ENCODE measurements around the gene EXT2. TPM values are rescaled to one million over a fixed set of nuclear protein-coding genes. Genes with fewer than 3 reads are reported as not detected.

The EXT2 gene
- 78.6 TPM for total RNA-seq

DNA sequence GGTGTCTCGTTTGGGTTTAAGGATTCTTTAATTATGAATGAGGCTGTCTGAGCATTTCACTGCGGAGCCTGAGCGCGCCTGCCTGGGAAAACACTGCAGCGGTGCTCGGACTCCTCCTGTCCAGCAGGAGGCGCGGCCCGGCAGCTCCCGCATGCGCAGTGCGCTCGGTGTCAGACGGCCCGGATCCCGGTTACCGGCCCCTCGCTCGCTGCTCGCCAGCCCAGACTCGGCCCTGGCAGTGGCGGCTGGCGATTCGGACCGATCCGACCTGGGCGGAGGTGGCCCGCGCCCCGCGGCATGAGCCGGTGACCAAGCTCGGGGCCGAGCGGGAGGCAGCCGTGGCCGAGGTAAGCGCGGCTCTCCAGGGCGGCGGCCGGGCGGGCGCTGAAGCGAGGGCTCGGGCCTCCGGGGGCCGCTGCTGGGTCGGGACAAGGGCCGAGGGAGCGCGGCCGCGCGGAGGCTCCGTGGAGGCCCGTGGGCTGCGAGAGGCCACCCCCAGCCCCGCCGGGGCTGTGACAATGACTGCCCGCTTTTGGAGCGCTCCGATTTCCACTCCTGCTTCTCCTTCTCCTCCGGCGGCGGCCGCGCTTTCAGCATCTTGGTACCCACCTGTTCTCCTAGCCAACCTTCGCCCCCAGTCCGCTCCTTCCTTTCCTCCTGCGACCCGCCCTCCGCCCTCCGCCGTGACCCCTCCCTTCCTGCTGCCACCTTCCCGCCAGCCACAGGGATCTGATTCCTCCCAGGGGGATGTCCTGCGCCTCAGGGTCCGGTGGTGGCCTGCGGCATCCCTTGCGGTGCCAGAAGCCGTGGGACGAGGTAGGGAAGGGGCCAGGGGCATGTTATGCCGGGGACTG lies at the start of gene EXT2:
Gene EXT2 (plus strand): TSS at position 173 of the 854 bp plus-strand sequence. CDS start 12,035 bp downstream, outside the sequence.
- intact Hi-C loops (cut with DNase I): no loop called here
- Histone ChIP-seq H3K4me3 (peak within 1 kb of the TSS; percentile 86 to 93), H3K27ac (peak within 1 kb of the TSS; percentile 87), H3K4me1 (peaks cover 28% of the 10 kb centered on the region), H3K36me3 (no peaks in the 10 kb centered on the region), H3K27me3 (no peaks in the 10 kb centered on the region), H3K9me3 (no peaks in the 10 kb centered on the region)
- TF ChIP-seq POLR2A (IDR thresholded peaks at IDR 0.05) (peak in 1 of 2 donors; percentile 8), POLR2AphosphoS5 (IDR thresholded peaks at IDR 0.05; ENCODE audit: insufficient read depth in 1 of 2, low read depth in 1 of 2) (peak; percentile 30 to 69), CTCF (IDR thresholded peaks at IDR 0.05) (peak; percentile 84 to 86 (median 84))
- no peak for DNase-seq (ENCODE audit: extremely low spot score in 2 of 2)

DNA sequence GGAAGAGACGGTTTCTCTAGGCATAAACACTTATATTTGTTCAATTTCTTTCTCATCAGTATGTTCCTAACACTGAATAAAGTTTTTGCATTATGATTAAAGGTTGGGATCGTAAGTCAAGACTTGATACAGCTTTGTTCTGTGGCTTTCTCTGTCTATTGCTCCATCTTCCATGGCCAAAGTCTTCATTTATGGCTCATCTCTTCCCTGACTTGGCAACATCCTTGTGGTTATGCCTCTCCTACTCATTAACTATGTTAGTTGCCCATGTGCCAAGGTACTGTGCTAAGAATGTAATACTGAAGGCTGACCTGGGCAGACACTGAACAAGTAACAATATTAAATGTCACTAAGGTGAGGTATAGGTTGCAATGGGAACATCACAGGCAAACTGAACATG lies 49.3 kb upstream of the EXT2 start:
- H3K36me3 ChIP-seq: no peaks in the 10 kb centered on the region
- TF ChIP-seq POLR2A (IDR thresholded peaks at IDR 0.05) (no peak), POLR2AphosphoS5 (IDR thresholded peaks at IDR 0.05; ENCODE audit: insufficient read depth in 1 of 2, low read depth in 1 of 2) (no peak), CTCF (IDR thresholded peaks at IDR 0.05) (no peak)
- intact Hi-C loops (cut with DNase I): no loop called here
- no peaks in the 10 kb centered on the region for H3K9me3 ChIP-seq
- no peaks in the 10 kb centered on the region for H3K27me3 ChIP-seq
- no peak overlapping the region for H3K4me3 ChIP-seq
- H3K27ac ChIP-seq: no peak overlapping the region
- no peaks in the 10 kb centered on the region for H3K4me1 ChIP-seq
- peak in 1 of 2 donors; percentile 8 for DNase-seq (ENCODE audit: extremely low spot score in 2 of 2)

DNA sequence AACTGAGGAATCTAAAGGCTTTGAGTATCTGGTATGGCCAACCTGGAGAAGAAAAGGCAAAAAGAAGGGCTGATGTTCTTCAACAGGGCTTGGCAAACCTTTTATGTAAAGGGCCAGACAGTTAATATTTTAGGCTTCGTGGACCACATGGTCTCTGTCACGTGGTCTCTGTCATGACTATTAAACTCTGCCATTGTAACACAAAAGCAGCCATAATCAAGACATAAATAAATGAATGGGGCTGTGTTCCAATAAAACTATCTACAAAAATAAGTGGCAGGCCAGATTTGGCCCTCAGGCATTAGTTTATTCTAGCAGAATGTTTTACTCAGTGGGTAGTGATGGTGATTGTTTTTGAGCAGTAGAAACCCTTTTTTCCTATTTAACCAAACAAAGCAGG lies 48.2 kb upstream of the EXT2 start:
- H3K27me3 ChIP-seq: no peaks in the 10 kb centered on the region
- no peaks in the 10 kb centered on the region for H3K36me3 ChIP-seq
- intact Hi-C loops (cut with DNase I): loop anchor here (1.0 kb wide), 1 partner anchor 45 kb away; no protein-coding TSS in a partner anchor
- H3K4me1 ChIP-seq: no peaks in the 10 kb centered on the region
- TF ChIP-seq POLR2A (IDR thresholded peaks at IDR 0.05): no peak
- no peak for TF ChIP-seq CTCF (IDR thresholded peaks at IDR 0.05)
- TF ChIP-seq POLR2AphosphoS5 (IDR thresholded peaks at IDR 0.05; ENCODE audit: insufficient read depth in 1 of 2, low read depth in 1 of 2): no peak
- H3K4me3 ChIP-seq: no peak overlapping the region
- no peaks in the 10 kb centered on the region for H3K9me3 ChIP-seq
- DNase-seq (ENCODE audit: extremely low spot score in 2 of 2): peak in 1 of 2 donors; percentile 14
- H3K27ac ChIP-seq: no peak overlapping the region

- Histone ChIP-seq H3K9me3 (no peaks in the 10 kb centered on the region), H3K4me3 (no peak within 1 kb of the TSS), H3K27me3 (no peaks in the 10 kb centered on the region), H3K36me3 (no peaks in the 10 kb centered on the region), H3K27ac (no peak within 1 kb of the TSS), H3K4me1 (no peaks in the 10 kb centered on the region)
- TF ChIP-seq POLR2A (IDR thresholded peaks at IDR 0.05) (no peak), POLR2AphosphoS5 (IDR thresholded peaks at IDR 0.05; ENCODE audit: insufficient read depth in 1 of 2, low read depth in 1 of 2) (no peak), CTCF (IDR thresholded peaks at IDR 0.05) (no peak)
- DNase-seq (ENCODE audit: extremely low spot score in 2 of 2): peak; percentile 72 to 85
- intact Hi-C loops (cut with DNase I): loop anchor here (1.0 kb wide), 1 partner anchor 44 kb away; no protein-coding TSS in a partner anchor
Observed at GRCh38 chr11:44047931-44048431, 47.5 kb upstream of the EXT2 start, which contains the start of gene ACCSL. TSS of gene ACCSL (plus strand) at chr11:44047981. CDS start at chr11:44048037, 56 bp downstream.
